Keratinocyte (primary cell): ENCODE data around the gene MRTFB.

Source experiments
- CTCF ChIP-seq, 3 experiments: IDR thresholded peaks in 1 of 3; conservative IDR thresholded peaks in 1 of 3; optimal IDR thresholded peaks in 1 of 3; 2 replicates in 2 of 3; 3 replicates in 1 of 3; pipeline versions ENCODE3 to v1.5.1; 2011; ENCODE audit warnings: low read length in 3 of 3, mild to moderate bottlenecking in 3 of 3, moderate library complexity in 2 of 3, control low read depth in 1 of 3, inconsistent platforms in 1 of 3; ENCODE audit not compliant: insufficient read depth in 2 of 3; ENCODE audit errors: extremely low read depth in 1 of 3
- EZH2 ChIP-seq: IDR thresholded peaks from one replicate; pipeline ENCODE4 v1.6.1; 2012; ENCODE audit warnings: inconsistent platforms, mild to moderate bottlenecking, low read length, moderate library complexity

DNA sequence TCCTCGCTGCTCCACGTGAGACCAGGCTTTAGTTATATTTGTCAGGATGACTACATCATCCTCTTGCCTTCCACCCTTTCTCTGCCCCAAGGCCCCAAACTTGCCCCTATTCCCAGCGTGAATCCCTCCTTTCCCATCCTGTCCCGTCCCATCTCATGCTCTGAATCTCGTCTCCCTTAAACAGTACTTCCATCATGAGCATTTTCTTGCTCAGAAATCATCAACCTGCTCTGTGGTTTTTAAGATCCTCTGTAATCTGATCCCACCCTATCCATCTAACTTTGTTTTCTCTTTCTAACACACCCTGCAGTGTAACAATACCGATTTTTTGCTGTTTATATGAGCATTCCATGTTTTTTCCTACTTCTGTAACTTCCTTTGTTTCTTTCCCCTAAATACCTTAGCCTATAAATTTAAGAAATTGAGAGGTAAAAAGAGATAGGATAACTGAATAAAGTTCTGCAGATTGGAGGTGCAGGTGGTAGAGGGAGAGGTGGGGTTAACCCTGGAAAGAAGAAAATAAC, 39.7 kb downstream of the MRTFB start:
- TF ChIP-seq EZH2 (no peak), CTCF (optimal IDR thresholded peaks at IDR 0.05 in 1 of 3, IDR thresholded peaks at IDR 0.05 in 1 of 3, conservative IDR thresholded peaks at IDR 0.05 in 1 of 3; ENCODE audit: extremely low read depth in 1 of 3, insufficient read depth in 2 of 3, low read length in 3 of 3) (no peak)
